Measurements from ENCODE around the gene ATF6B. TPM values are rescaled to one million over a fixed set of nuclear protein-coding genes. Genes with fewer than 3 reads are reported as not detected.
A peak's percentile ranks its signal among the peaks of the same experiment; 100 is the strongest.

Gene ATF6B
- total and polyA plus RNA-seq, 2 experiments from 2014 or later = 24.9 to 26.1 TPM

GRCh38 chr6:32096087-32096393 lies 32.0 kb downstream of the ATF6B start (continued):
- no peak for TF ChIP-seq ZNF462 (CRISPR knock-in tag; IDR thresholded peaks at IDR 0.05)

GRCh38 chr6:32095338-32096086 lies 32.5 kb downstream of the ATF6B start:
- no peaks in the 10 kb centered on the region for H3K9me3 Mint-ChIP-seq
- DNase-seq (ENCODE audit: low spot score) = no peak
- no peak overlapping the region for H3K4me3 ChIP-seq
- peaks cover 35% of the 10 kb centered on the region for H3K27me3 ChIP-seq (ENCODE audit: insufficient read depth)
- H3K4me1 ChIP-seq (ENCODE audit: insufficient read depth) = no peaks in the 10 kb centered on the region
- peaks cover 22% of the 10 kb centered on the region for H3K27me3 Mint-ChIP-seq (ENCODE audit: insufficient read depth, low read depth, poor library complexity)
- no peaks in the 10 kb centered on the region; the same call in 2 of the 3 replicates for H3K4me1 Mint-ChIP-seq
- H4K20me1 ChIP-seq (replicated peaks; ENCODE audit: insufficient read depth) = no peaks in the 10 kb centered on the region
- peak; percentile 35 for ATAC-seq
- H2AFZ ChIP-seq = peak overlapping the region; percentile 81
- no peaks in the 10 kb centered on the region for H3K9me2 ChIP-seq (ENCODE audit: insufficient read depth)
- no peaks in the 10 kb centered on the region for H3K79me2 ChIP-seq (replicated peaks; ENCODE audit: insufficient read depth)
- H3K4me3 Mint-ChIP-seq = no peak overlapping the region; the same call in 2 of the 3 replicates
- H3K27ac ChIP-seq (ENCODE audit: low read depth) = no peak overlapping the region
- peak in 1 of 2 experiments; percentile 27; a peak in 2 of 4 replicates for TF ChIP-seq CTCF (conservative IDR thresholded peaks at IDR 0.05; ENCODE audit: low read depth in 2 of 2)
- TF ChIP-seq NANOG (IDR thresholded peaks at IDR 0.05; ENCODE audit: borderline replicate concordance) = no peak
- no peaks in the 10 kb centered on the region for H3K36me3 ChIP-seq (ENCODE audit: insufficient read depth)
- no peaks in the 10 kb centered on the region for H3K36me3 Mint-ChIP-seq (ENCODE audit: low read depth)
- no peaks in the 10 kb centered on the region for H3F3A ChIP-seq (replicated peaks; ENCODE audit: low read depth)
- H3K27ac Mint-ChIP-seq = no peak overlapping the region
- no peak overlapping the region for H3K4me2 ChIP-seq

Measured in GM23338 (cell line).